OCI-LY7 (cell line): ENCODE data around the gene UBE3D.

Experiments used
- CTCF ChIP-seq: fragments of 200-600 bp; sonication (generic); conservative IDR thresholded peaks from 2 replicates; pipeline ENCODE4 v1.5.1; 2014; ENCODE audit warnings: mild to moderate bottlenecking, antibody characterized with exemption, low read length, moderate library complexity, mixed read lengths
- EZH2phosphoT487 ChIP-seq: fragments of 200-600 bp; sonication (generic); IDR thresholded peaks from 2 replicates; pipeline ENCODE4 v1.6.1; 2018; ENCODE audit warnings: low read depth, borderline replicate concordance, mild to moderate bottlenecking, mixed run types, antibody characterized with exemption, low read length, moderate library complexity, mixed read lengths

- TF ChIP-seq CTCF = no peak
- TF ChIP-seq EZH2phosphoT487 = no peak
Observed at GRCh38 chr6:83083476-83083875, 17.8 kb upstream of the UBE3D start.
